ENCODE results near the gene MTHFD1.

MTHFD1 gene

DNA sequence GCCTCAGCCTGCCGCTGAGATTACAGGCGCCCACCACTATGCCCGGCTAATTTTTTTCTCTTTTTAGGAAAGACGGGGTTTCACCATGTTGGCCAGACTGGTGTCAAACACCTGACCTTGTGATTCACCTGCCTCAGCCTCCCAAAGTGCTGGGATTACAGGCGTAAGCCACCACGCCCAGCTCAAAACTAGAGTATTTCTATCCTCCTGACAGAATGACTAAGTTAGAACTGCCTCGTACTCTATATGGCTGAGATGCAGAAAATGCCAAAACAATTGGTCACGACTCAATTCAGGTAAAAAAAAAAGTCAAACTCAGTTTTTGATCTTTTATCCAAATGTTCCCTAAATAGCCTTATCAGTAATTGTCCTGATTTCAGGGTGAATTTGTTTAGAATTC is 88.3 kb downstream of the MTHFD1 start:
- no peak for TF ChIP-seq GATA3 (IDR thresholded peaks at IDR 0.05; ENCODE audit: low read depth, low read length)
- TF ChIP-seq GATA2 (IDR thresholded peaks at IDR 0.05; ENCODE audit: low read depth, low read length) = no peak

DNA sequence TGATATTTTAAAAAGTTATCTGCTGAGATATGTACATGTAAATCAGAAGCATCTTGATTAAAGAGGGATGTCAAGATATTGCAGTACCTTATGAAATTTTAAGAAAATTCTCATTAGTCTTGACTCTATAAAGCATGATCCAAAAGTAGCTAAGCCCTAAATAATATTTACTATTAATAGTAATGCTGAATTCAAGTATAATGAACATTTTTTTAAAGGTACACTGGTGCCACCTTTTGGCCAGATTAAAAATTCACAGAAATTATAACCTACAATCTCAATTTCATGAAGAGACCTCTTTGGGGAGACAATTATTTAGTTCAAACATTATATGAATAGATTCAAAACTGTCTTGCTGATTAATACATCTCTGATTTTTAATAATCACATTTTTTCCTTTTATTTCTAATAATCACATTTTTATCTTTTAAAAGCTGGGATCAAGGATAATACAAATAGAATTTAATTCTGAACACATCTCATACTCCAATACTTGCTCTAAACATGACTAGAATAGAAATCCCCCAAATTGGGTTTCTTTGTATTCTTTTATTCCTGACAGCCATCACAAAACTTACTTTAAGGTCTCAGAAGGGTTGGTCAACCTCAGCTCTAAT is 90.6 kb downstream of the MTHFD1 start:
- TF ChIP-seq GATA3 (IDR thresholded peaks at IDR 0.05; ENCODE audit: low read depth, low read length) = no peak
- no peak for TF ChIP-seq GATA2 (IDR thresholded peaks at IDR 0.05; ENCODE audit: low read depth, low read length)

DNA sequence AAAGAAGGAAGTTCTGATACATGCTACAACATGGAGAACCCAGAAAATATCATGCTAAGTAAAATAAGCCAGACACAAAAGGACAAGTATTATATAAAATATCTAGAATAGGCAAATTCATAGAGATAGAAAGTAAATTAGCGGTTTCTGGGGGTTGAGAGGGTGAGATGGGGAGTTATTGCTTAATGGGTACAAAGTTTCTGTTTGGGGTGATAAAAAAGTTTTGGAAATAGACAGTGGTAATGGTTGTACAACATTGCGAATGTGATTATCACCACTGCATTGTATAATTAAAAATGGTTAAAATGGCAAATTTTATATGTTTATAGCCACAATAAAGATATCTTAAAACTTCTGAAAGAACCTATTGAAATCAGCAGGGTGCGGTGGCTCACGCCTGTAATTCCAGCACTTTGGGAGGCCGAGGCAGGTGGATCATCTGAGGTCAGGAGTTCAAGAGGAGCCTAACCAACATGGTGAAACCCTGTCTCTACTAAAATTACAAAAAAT is 100.5 kb downstream of the MTHFD1 start:
- TF ChIP-seq GATA2 (IDR thresholded peaks at IDR 0.05; ENCODE audit: low read depth, low read length) = no peak
- TF ChIP-seq GATA3 (IDR thresholded peaks at IDR 0.05; ENCODE audit: low read depth, low read length) = no peak

DNA sequence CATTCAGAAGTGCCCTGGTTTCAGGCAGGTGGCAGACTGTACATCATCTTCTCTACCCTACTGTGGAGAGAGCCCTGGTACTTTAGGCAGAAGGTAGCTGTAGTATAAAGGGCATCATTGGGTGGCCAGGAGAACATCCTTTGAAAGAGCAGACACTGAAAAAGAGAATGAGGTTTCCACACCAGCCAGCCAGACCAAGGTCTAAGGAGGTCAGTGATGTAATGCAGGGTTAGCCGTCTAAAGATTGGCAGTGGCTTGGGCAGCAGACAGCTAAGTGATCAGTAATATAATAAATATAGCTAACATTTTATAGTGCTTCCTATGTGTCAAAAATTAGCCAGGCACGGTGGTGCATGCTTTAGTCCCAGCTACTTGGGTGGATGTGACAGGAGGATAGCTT is 103.5 kb downstream of the MTHFD1 start:
- TF ChIP-seq GATA3 (IDR thresholded peaks at IDR 0.05; ENCODE audit: low read depth, low read length) (no peak), GATA2 (IDR thresholded peaks at IDR 0.05; ENCODE audit: low read depth, low read length) (no peak)

DNA sequence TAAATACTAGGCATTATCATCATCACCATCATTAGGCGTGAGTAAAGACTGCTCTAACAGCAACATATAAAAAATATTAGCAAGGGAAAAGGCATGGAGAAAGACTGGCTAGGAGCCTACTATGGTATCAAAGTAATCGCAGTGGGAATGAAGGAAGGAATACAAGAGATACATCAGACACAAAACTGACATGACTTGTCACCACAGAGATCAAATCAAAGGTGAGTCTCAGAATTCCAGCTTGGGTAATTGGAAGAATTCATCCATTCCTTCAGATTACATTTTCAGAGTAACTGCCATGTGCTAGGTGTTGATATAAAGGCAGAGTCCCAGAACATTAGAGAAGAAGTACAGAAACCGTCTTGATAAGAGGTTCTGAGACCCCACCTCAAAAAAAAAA is 105.3 kb downstream of the MTHFD1 start:
- TF ChIP-seq GATA2 (IDR thresholded peaks at IDR 0.05; ENCODE audit: low read depth, low read length) (no peak), GATA3 (IDR thresholded peaks at IDR 0.05; ENCODE audit: low read depth, low read length) (no peak)

DNA sequence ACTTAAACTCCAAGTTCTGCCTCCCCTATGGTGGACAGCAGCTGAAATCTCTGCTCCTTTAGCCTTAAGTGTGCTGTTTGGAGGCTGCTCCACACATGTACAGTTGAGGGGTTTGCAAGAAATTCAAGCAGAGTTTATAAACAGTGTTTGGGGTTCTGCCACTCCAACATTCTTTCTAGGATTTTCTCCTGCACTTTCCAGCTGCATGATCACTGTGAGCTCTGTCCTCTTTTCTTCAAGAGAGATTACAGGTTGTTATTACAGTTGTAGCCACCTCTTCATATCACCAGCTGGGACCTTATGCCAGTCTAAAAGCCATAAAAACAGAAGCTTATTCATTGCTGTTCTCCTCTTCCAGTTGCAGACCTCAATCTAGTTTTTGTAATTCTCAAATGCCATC is 107.1 kb downstream of the MTHFD1 start:
- TF ChIP-seq GATA2 (IDR thresholded peaks at IDR 0.05; ENCODE audit: low read depth, low read length) = no peak
- no peak for TF ChIP-seq GATA3 (IDR thresholded peaks at IDR 0.05; ENCODE audit: low read depth, low read length)

DNA sequence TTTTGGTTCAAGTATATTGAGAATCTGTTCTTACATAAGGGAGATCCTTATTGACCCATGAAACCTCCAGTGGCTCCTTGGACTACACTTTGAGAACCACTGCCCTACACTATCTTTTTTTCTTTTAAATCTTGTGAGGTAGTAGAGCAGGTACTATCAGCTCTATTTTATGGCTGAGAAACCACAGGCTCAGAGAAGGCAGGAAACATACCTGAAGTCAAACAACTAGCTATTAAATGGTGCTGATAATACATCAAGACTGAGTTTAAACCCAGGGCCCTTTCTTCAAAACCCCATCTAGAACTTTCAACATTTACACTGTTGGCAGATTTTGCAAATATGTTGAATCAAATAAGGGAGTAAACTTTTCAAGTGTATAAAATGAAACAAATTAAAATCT is 108.6 kb downstream of the MTHFD1 start:
- TF ChIP-seq GATA2 (IDR thresholded peaks at IDR 0.05; ENCODE audit: low read depth, low read length) (0 out of 2 replicates have a peak, but pooled peaks have one; percentile 11), GATA3 (IDR thresholded peaks at IDR 0.05; ENCODE audit: low read depth, low read length) (no peak)

DNA sequence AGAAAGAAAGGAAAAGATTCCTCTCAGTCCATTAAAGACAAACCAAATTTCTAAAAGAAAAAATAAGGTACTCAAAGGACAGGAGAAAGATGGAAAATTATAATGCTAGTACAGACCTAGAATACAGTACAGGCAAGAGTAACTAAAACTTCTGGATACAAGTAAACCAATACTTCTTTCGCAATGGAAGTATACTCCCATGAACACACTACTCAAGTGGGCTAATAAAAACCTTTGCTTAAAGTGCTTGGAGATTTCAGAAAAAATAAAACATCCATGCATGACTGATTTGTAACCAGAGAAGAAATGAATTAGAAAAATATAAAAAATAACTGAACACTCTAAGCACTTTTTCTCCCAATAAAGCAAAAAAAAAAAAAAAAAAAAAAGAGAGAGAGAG is 111.9 kb downstream of the MTHFD1 start:
- TF ChIP-seq GATA2 (IDR thresholded peaks at IDR 0.05; ENCODE audit: low read depth, low read length) = no peak
- no peak for TF ChIP-seq GATA3 (IDR thresholded peaks at IDR 0.05; ENCODE audit: low read depth, low read length)

DNA sequence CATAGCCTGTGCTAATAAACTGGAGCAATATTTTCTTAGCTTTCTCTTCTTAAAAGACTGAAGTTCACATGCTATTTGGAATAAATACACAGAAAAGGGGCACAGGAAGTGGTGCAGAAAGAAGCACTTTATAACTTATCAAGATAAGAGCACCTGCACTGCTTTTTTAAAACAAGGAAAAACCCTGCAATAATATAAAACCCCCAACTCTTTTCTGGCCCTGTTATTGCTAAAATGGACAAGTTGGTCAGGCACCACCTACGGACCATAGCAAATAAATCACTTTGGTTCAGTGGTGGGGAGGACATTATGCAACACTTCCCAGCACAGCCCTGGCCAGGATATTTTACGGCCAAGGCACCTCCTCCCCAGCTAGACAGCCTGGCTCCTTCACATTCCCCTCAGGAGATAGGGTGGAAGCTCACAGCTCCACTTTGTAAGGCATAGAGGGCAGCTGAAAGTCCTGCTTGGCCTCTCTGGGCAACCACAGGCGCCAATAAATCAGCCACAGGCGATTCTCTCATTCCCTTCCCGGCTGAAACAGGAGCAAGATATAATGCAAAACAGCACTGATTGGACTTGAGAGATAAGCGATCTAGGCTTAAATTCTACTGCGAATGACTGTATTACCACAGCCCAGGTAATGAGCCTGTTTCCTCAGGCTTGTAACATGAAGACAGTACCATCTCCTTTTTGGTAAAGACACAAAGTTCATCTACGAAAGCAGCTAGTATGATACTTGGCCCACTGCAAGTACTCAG is 113.4 kb downstream of the MTHFD1 start:
- TF ChIP-seq GATA2 (IDR thresholded peaks at IDR 0.05; ENCODE audit: low read depth, low read length) (peak; percentile 91), GATA3 (IDR thresholded peaks at IDR 0.05; ENCODE audit: low read depth, low read length) (peak; percentile 68; the same call in 1 of the 2 replicates)

DNA sequence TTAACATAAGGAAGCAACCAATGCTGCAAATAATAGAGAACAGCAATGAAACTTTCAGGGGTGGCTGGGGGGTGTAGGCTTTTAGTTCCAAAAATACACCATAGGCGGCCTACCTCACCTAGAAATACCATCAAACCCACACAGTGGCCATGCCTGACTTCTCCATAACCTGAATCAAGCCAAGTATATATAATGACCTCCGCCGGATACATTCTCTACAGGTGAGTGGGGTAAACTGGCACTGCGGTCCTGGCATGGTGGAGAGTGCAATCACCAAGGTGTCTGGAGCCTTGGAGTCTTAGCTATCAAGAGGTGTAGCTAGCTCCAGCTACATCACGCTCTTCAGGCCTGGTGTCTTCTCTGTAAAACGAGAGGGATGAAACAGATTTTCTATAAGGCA is 114.3 kb downstream of the MTHFD1 start:
- no peak for TF ChIP-seq GATA2 (IDR thresholded peaks at IDR 0.05; ENCODE audit: low read depth, low read length)
- TF ChIP-seq GATA3 (IDR thresholded peaks at IDR 0.05; ENCODE audit: low read depth, low read length) = no peak

DNA sequence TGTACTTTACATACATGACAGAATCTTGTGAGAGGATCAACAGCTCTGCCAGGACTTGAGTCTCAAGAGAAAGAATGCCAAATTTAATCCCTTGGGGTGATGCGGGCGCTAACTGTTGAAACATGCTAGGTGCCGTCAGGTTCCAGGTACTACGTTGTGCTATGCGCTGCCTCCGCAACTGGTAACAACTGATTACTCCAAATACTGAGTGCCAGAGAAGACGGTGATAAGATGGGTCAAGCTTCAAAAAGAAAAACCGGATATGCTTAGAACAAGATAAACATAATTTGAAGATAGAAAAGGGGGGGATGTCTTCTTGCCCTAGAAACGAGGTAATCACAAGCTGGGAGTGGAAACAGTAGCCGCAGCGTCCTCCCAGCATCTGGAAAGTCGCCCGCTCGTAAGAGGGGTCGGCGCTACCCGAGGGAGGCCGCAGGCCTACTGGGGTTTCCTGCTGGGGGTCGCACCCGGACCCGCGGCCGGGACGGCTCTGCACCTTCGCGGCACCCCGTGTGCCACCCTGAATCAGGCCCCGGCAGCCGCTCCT is 114.8 kb downstream of the MTHFD1 start:
- TF ChIP-seq GATA2 (IDR thresholded peaks at IDR 0.05; ENCODE audit: low read depth, low read length) = no peak
- TF ChIP-seq GATA3 (IDR thresholded peaks at IDR 0.05; ENCODE audit: low read depth, low read length) = no peak

DNA sequence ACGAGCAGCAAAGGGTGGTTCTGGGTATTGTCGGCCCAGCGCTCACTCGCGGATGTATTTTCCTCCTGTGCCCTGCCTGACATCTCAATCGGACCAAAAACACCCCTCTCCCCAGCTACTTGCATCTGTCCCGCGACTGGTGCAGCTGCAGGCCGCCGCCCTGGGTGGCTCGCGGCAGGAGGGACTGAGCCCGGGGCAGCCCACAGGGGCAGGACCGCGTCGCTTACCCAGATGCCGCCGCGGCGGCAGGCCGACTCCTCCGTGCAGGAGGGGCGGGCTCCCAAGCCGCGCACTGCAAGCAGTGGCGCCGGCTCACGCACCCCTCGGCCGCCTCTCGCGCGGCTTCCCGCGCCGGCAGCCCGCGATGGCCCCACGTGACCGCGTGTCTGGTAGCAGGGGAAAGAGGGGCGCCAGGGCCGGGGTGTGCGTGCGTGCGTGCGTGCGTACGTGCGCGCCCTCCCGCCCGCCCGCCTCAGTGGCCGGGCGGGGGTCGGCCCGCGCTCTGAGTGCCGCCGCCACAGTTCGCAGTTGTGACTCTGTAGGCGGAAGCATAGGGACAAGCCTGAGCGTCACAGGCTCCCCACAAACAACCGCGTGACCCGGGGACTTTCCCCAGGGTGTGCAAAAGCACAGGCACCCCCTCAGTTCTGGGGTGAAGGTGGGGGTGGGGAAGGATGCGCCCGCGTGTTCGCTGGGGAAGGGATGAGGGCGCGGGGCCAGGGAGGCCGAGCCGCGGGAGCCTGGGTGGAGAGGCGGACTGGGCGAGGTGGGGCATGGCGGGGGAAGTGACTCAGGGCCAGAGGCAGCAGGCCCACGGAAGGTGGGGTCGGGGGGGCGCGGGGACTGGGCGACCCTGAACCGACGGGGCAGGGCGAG is 115.5 kb downstream of the MTHFD1 start, which contains the start of gene ZBTB25:
ZBTB25 (minus strand) TSS at position 405 of the 876 bp plus-strand sequence. CDS start 13,305 bp downstream, outside the sequence.
- TF ChIP-seq GATA2 (IDR thresholded peaks at IDR 0.05; ENCODE audit: low read depth, low read length) (no peak), GATA3 (IDR thresholded peaks at IDR 0.05; ENCODE audit: low read depth, low read length) (no peak)

DNA sequence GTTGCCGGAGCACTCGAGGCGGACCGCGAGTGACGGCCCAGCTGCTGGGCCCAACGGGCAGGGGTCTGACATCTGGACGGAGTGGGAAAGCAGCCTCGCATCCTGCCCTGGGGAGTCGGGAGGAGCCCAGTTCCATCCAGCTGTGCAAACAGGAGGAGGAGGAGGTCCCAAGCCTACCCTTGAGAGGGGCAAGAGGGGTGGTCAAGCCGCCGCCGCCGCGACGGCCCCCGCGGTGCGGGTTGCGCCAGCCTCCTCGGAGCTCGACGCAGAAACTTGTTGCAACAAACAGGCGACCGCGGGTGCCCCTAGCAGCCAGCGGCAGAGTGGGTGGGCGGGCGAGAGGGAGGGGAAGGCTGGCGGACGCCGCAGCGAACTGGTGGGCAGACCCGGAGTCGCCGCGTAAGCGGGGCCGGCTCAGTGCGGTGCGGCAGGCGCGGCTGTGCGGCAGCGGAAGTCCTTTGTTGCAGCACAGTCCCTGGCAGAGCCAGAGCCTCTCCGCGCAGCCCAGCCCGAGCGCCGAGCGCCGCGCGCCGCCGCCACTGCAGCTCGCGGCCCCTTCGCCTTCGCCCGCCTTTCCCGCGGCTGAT is 116.2 kb downstream of the MTHFD1 start, which contains the start of gene ZBTB1:
ZBTB1 (plus strand) TSS at position 461 of the 587 bp plus-strand sequence. CDS start 16,735 bp downstream, outside the sequence.
- TF ChIP-seq GATA3 (IDR thresholded peaks at IDR 0.05; ENCODE audit: low read depth, low read length) (no peak), GATA2 (IDR thresholded peaks at IDR 0.05; ENCODE audit: low read depth, low read length) (no peak)
